Stimulated activated CD4-positive, alpha-beta T cell treated with anti-CD3 and anti-CD28 coated beads, Interleukin-1b, Interleukin-23, amount 100 ng/mL, for 48 hours (primary cell): ENCODE results near the gene TARP.
"Not testable (repeated sequence)": the region's sequence is repeated elsewhere in the genome, so short reads cannot be mapped to it uniquely, and the experiment has no call there.

Experiments used
- DNase-seq: peaks from one replicate; pipeline ENCODE4 v3.0.0-alpha.2; 2020

Gene TARP

GRCh38 chr7:38296059-38296857, 22.8 kb upstream of the TARP start:
- no peak for DNase-seq

- no peak for DNase-seq
These were observed 21.5 kb upstream of the TARP start for GRCh38 chr7:38294926-38295325.

- DNase-seq = no peak
These were observed 19.0 kb upstream of the TARP start for GRCh38 chr7:38292442-38292841.

- no peak for DNase-seq
These were observed 18.2 kb upstream of the TARP start for GRCh38 chr7:38291650-38292049.

GRCh38 chr7:38291117-38291647, 17.7 kb upstream of the TARP start:
- no peak for DNase-seq

- DNase-seq = no peak
These were observed 11.1 kb upstream of the TARP start for GRCh38 chr7:38284553-38284952.

- DNase-seq = no peak
These were observed 10.4 kb upstream of the TARP start for GRCh38 chr7:38283809-38284208.

GRCh38 chr7:38283107-38283506, 9.7 kb upstream of the TARP start:
- no peak for DNase-seq

- no peak for DNase-seq
These were observed 8.6 kb upstream of the TARP start for GRCh38 chr7:38282081-38282480.

- DNase-seq = no peak
These were observed 7.8 kb upstream of the TARP start for GRCh38 chr7:38281266-38281665.

- DNase-seq = no peak
These were observed 7.3 kb upstream of the TARP start for GRCh38 chr7:38280707-38281106.

- no peak for DNase-seq
These were observed 6.6 kb upstream of the TARP start for GRCh38 chr7:38280000-38280399.

GRCh38 chr7:38276096-38276877, 2.9 kb upstream of the TARP start:
- DNase-seq = no peak

- no peak for DNase-seq
These were observed 1.6 kb upstream of the TARP start for GRCh38 chr7:38274927-38275620.

GRCh38 chr7:38274486-38274885, 1.1 kb upstream of the TARP start:
- no peak for DNase-seq

GRCh38 chr7:38270405-38270804, 3.0 kb downstream of the TARP start:
- DNase-seq = not testable (repeated sequence)

GRCh38 chr7:38269704-38270346, 3.6 kb downstream of the TARP start:
- DNase-seq = not testable (repeated sequence)

GRCh38 chr7:38265958-38266357, 7.5 kb downstream of the TARP start:
- not testable (repeated sequence) for DNase-seq

GRCh38 chr7:38264602-38265001, 8.8 kb downstream of the TARP start:
- not testable (repeated sequence) for DNase-seq

GRCh38 chr7:38263274-38263673, 10.2 kb downstream of the TARP start:
- DNase-seq = not testable (repeated sequence)

GRCh38 chr7:38262545-38262944, 10.9 kb downstream of the TARP start:
- DNase-seq = no peak

- DNase-seq = not testable (repeated sequence)
These were observed 11.4 kb downstream of the TARP start for GRCh38 chr7:38262026-38262425.

GRCh38 chr7:38261601-38262000, 11.8 kb downstream of the TARP start:
- DNase-seq = not testable (repeated sequence)
